ENCODE measurements around the gene SYNPO.

The SYNPO gene

GRCh38 chr5:150596826-150597225 is 43.6 kb upstream of the SYNPO start:
- ChIA-PET POLR2A (no interaction called here), CTCF (no interaction called here)
- TF ChIP-seq, protein P1, sequence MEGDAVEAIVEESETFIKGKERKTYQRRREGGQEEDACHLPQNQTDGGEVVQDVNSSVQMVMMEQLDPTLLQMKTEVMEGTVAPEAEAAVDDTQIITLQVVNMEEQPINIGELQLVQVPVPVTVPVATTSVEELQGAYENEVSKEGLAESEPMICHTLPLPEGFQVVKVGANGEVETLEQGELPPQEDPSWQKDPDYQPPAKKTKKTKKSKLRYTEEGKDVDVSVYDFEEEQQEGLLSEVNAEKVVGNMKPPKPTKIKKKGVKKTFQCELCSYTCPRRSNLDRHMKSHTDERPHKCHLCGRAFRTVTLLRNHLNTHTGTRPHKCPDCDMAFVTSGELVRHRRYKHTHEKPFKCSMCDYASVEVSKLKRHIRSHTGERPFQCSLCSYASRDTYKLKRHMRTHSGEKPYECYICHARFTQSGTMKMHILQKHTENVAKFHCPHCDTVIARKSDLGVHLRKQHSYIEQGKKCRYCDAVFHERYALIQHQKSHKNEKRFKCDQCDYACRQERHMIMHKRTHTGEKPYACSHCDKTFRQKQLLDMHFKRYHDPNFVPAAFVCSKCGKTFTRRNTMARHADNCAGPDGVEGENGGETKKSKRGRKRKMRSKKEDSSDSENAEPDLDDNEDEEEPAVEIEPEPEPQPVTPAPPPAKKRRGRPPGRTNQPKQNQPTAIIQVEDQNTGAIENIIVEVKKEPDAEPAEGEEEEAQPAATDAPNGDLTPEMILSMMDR (IDR thresholded peaks at IDR 0.05; ENCODE audit: control extremely low read depth, extremely low read depth, low read depth, missing control alignments) = no peak
- DNase-seq (ENCODE audit: extremely low spot score) = no peak

- POLR2A ChIA-PET = no interaction called here
- CTCF ChIA-PET = interaction anchor here (1.5 kb wide), 1 partner anchor 12 kb away, joined by 3 read pairs; no protein-coding TSS in a partner anchor
- DNase-seq (ENCODE audit: extremely low spot score) = no peak
- TF ChIP-seq, protein P1 (IDR thresholded peaks at IDR 0.05; ENCODE audit: control extremely low read depth, extremely low read depth, low read depth, missing control alignments) = no peak
Measured at GRCh38 chr5:150598006-150598405, 42.5 kb upstream of the SYNPO start.

- TF ChIP-seq, protein P1 (IDR thresholded peaks at IDR 0.05; ENCODE audit: control extremely low read depth, extremely low read depth, low read depth, missing control alignments) = no peak
- ChIA-PET CTCF (interaction anchor here (1.5 kb wide), 1 partner anchor 11 kb away, joined by 3 read pairs; no protein-coding TSS in a partner anchor), POLR2A (no interaction called here)
- DNase-seq (ENCODE audit: extremely low spot score) = no peak
Measured at GRCh38 chr5:150598821-150599273, 41.6 kb upstream of the SYNPO start.

DNA sequence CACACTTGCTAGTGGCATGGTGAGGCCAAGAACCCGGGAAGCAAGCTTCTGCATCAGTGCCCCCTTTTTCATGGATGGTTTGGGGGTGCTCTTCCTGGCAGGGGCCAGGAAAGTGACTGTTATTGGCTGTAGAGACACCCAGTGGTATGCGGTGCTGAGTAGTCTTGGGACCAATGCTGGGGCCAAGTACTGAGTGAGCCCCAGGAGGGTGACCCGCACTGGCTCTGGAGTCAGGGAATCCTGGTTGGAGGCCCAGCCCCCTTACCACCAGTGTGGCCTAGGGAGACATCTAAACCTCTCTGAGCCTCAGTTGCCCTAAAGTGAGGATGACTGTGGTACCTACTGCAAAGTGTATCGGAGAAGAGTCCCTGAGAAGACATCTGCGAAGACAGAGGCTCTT is 41.2 kb upstream of the SYNPO start:
- TF ChIP-seq, protein P1 (IDR thresholded peaks at IDR 0.05; ENCODE audit: control extremely low read depth, extremely low read depth, low read depth, missing control alignments) = no peak
- ChIA-PET POLR2A (no interaction called here), CTCF (interaction anchor here (1.5 kb wide), 1 partner anchor 11 kb away, joined by 3 read pairs; no protein-coding TSS in a partner anchor)
- DNase-seq (ENCODE audit: extremely low spot score) = no peak

- CTCF ChIA-PET = no interaction called here
- TF ChIP-seq, protein P1 (IDR thresholded peaks at IDR 0.05; ENCODE audit: control extremely low read depth, extremely low read depth, low read depth, missing control alignments) = no peak
- POLR2A ChIA-PET = no interaction called here
- DNase-seq (ENCODE audit: extremely low spot score) = no peak
Measured at GRCh38 chr5:150599917-150600511, 40.4 kb upstream of the SYNPO start.

GRCh38 chr5:150600616-150601490 is 39.6 kb upstream of the SYNPO start:
- ChIA-PET CTCF (interaction anchor here (0.7 to 1.7 kb wide), 3 partner anchors 11 to 28 kb away, joined by 3 to 4 read pairs (median 3); no protein-coding TSS in a partner anchor), POLR2A (no interaction called here)
- DNase-seq (ENCODE audit: extremely low spot score) = no peak
- TF ChIP-seq, protein P1 (IDR thresholded peaks at IDR 0.05; ENCODE audit: control extremely low read depth, extremely low read depth, low read depth, missing control alignments) = no peak

Data from GM10248 (cell line).